ENCODE results near the gene ZNF175. TPM values are rescaled to one million over a fixed set of nuclear protein-coding genes. Genes with fewer than 3 reads are reported as not detected.
A peak's percentile ranks its signal among the peaks of the same experiment; 100 is the strongest.

The ZNF175 gene
- 3.1 and 5.1 TPM in 2 replicates for total RNA-seq (2014; rRNA removed; shearing (Covaris generic))

- DNase-seq (ENCODE audit: low spot score): peak; percentile 99
Measured at GRCh38 chr19:51570962-51571575, at the start of gene ZNF175. Gene ZNF175 (plus strand): TSS chr19:51571283. CDS start chr19:51573330, 2,047 bp downstream.

- DNase-seq (ENCODE audit: low spot score): no peak
Measured at GRCh38 chr19:51521357-51521756, 49.7 kb upstream of the ZNF175 start.

- DNase-seq (ENCODE audit: low spot score): no peak
Measured at GRCh38 chr19:51521781-51522180, 49.3 kb upstream of the ZNF175 start.

GRCh38 chr19:51524666-51525264, 46.3 kb upstream of the ZNF175 start:
- DNase-seq (ENCODE audit: low spot score): peak; percentile 4

GRCh38 chr19:51525651-51526050, 45.4 kb upstream of the ZNF175 start:
- DNase-seq (ENCODE audit: low spot score): no peak

GRCh38 chr19:51529301-51529700, 41.8 kb upstream of the ZNF175 start:
- no peak for DNase-seq (ENCODE audit: low spot score)

- no peak for DNase-seq (ENCODE audit: low spot score)
Measured at GRCh38 chr19:51530616-51531015, 40.5 kb upstream of the ZNF175 start.

GRCh38 chr19:51531349-51532315, 39.5 kb upstream of the ZNF175 start, which contains the start of gene SIGLEC6:
Gene SIGLEC6 (minus strand): TSS chr19:51531670. CDS start chr19:51531648, 22 bp downstream.
- DNase-seq (ENCODE audit: low spot score): no peak

GRCh38 chr19:51535535-51535934, 35.5 kb upstream of the ZNF175 start:
- no peak for DNase-seq (ENCODE audit: low spot score)

- DNase-seq (ENCODE audit: low spot score): no peak
Measured at GRCh38 chr19:51539821-51540366, 31.2 kb upstream of the ZNF175 start.

- no peak for DNase-seq (ENCODE audit: low spot score)
Measured at GRCh38 chr19:51541458-51542357, 29.4 kb upstream of the ZNF175 start.

GRCh38 chr19:51542699-51543098, 28.4 kb upstream of the ZNF175 start:
- no peak for DNase-seq (ENCODE audit: low spot score)

GRCh38 chr19:51544038-51544437, 27.0 kb upstream of the ZNF175 start:
- no peak for DNase-seq (ENCODE audit: low spot score)

GRCh38 chr19:51546107-51546649, 24.9 kb upstream of the ZNF175 start:
- DNase-seq (ENCODE audit: low spot score): no peak

- DNase-seq (ENCODE audit: low spot score): peak; percentile 91
Measured at GRCh38 chr19:51546650-51547396, 24.3 kb upstream of the ZNF175 start.

GRCh38 chr19:51547397-51548212, 23.5 kb upstream of the ZNF175 start:
- no peak for DNase-seq (ENCODE audit: low spot score)

- DNase-seq (ENCODE audit: low spot score): no peak
Measured at GRCh38 chr19:51548213-51548651, 22.9 kb upstream of the ZNF175 start.

- DNase-seq (ENCODE audit: low spot score): no peak
Measured at GRCh38 chr19:51548891-51549305, 22.2 kb upstream of the ZNF175 start.
